UCSD-AML1 (cell line): ENCODE data around the gene C19orf33.
"Not testable (repeated sequence)": the region's sequence is repeated elsewhere in the genome, so short reads cannot be mapped to it uniquely, and the experiment has no call there.

ENCODE experiments used
- DNase-seq: peaks from one replicate; lab custom pipeline; 2025; ENCODE audit not compliant: unreplicated experiment; lab: John Stamatoyannopoulos, UW

C19orf33 gene

GRCh38 chr19:38303517-38304351 lies at the start of gene C19orf33:
C19orf33 (plus strand) TSS chr19:38304251; CDS start chr19:38304262, 11 bp downstream.
- DNase-seq: peak; percentile 51

- DNase-seq: peak; percentile 45
Observed at GRCh38 chr19:38255383-38256014, 48.6 kb upstream of the C19orf33 start.

DNA sequence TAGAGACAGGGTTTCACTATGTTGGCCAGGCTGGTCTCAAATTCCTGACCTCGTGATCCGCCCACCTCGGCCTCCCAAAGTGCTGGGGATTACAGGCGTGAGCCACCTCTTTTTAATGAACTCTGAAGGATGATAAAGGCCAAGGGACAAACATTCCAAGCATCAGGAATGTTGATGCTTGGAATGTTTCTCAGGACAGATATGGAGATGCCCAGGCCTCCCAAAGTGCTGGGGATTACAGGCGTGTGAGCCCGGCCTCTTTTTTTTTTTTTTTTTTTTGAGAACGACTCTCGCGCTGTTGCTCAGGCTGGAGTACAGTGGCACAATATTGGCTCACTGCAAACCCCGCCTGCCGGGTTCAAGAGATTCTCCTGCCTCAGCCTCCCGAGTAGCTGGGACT lies 42.1 kb upstream of the C19orf33 start:
- not testable (repeated sequence) for DNase-seq

- no peak for DNase-seq
Observed at GRCh38 chr19:38262585-38263268, 41.3 kb upstream of the C19orf33 start.

- peak; percentile 92 for DNase-seq
Observed at GRCh38 chr19:38263689-38264485, 40.2 kb upstream of the C19orf33 start.

- peak; percentile 81 for DNase-seq
Observed at GRCh38 chr19:38264486-38265212, 39.4 kb upstream of the C19orf33 start, which contains the start of gene SPINT2. SPINT2 (plus strand) TSS chr19:38264573; CDS start chr19:38264893, 320 bp downstream.

DNA sequence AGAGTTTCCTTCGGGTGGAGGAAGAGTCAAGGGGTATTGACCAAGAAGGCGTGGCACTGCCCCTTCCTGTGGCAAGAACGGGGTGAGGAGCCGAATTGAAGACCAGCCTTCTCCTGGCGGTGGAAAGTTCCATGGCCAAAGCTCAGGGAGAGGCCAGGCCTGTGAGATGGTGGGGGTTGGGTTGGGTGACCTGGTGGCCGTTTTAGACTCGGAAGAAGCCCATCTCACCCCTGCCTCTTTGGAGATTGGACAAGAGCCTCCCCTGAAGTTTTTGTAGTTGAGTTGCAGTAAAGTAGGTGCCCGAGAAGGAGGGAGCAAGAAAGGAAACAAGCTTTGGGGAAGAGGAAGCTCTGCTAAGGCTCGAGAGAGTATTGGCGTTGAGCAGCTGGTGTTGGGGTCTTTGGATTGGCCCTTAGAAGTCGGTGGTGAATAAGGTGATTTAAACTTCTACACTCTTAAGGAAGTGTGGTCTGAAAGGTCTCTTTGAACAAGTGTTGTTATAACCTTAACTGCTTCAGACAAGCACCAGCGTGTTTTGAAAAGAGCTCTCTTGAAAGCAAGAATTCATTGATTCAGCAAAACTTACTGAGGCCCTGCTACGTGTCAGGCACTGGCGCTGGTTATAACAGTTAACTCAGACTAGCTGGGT lies 38.7 kb upstream of the C19orf33 start:
- DNase-seq: peak; percentile 65

DNA sequence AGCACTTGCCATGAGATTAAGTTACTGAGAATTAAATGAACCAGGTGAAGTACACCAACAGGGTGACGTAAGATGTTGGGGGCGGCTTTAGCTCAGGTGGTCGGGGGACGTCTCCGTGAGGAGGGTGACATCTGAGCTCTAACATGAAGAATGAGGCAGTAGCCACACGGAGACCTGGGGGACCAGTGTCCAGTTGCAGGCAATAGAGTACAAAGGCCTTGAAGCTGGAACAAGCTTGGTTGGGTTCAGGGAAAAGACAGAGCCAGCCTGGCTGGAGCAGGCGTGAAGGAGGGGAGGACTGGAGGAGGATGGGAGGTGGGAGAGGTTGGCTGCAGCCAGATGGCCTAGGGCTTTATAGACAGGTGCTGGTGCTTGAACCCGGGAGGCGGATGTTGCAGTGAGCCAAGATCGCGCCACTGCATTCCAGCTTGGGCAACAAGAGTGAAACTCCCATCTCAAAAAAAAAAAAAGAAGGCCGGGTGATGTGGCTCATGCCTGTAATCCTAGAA lies 38.1 kb upstream of the C19orf33 start:
- DNase-seq: no peak

DNA sequence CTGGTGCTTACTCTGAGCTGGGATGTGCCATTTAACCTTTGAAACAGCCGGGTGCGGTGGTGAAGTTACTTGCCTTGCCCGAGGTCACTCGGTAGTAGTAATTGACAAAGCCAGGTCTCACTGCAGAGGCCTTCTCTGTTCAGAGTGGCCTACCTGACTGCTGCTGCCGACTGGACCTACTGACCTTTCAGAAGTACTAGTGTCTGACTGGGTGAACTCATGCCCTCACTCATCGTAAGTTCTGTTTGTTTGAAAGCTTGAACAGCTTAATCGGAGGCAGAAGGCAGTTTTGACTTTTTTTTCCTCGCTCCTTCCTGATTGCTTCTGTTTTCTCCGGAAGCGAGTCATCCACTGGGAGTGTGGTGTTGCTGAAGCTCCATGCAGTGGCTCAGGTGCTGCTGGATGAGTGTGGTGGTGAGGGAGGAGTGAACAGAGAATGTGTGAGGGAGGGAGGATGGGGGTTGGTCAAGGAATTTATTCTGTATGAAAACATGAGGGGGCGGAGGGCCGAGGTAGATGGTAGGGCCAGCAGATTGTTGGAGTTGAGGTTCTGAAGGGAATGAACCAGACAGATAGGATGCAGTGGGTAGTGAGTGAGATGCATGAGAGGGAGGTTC lies 37.0 kb upstream of the C19orf33 start:
- DNase-seq: no peak

- no peak for DNase-seq
Observed at GRCh38 chr19:38267761-38268483, 36.1 kb upstream of the C19orf33 start.

GRCh38 chr19:38268539-38268938 lies 35.5 kb upstream of the C19orf33 start:
- DNase-seq: no peak

- no peak for DNase-seq
Observed at GRCh38 chr19:38270587-38271167, 33.4 kb upstream of the C19orf33 start.

GRCh38 chr19:38273499-38273898 lies 30.6 kb upstream of the C19orf33 start:
- no peak for DNase-seq

DNA sequence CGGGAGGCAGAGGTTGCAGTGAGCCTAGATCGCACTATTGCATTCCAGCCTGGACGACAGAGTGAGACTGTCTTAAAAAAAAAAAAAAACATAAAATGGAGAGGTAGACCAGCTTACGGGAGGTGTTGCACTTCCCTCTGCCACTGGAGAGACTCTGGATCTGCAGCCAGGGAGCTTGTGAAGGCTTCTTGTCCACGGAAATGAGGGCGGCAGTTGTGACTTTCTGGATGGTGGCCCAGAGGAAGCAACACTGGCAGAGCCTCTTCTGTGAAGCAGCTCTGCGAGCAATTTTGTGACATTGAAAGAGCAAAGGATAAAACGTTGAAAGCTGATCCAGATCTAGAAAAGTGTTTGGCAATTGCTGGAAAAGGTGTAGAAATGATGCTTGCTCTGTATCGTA lies 29.3 kb upstream of the C19orf33 start:
- DNase-seq: no peak

DNA sequence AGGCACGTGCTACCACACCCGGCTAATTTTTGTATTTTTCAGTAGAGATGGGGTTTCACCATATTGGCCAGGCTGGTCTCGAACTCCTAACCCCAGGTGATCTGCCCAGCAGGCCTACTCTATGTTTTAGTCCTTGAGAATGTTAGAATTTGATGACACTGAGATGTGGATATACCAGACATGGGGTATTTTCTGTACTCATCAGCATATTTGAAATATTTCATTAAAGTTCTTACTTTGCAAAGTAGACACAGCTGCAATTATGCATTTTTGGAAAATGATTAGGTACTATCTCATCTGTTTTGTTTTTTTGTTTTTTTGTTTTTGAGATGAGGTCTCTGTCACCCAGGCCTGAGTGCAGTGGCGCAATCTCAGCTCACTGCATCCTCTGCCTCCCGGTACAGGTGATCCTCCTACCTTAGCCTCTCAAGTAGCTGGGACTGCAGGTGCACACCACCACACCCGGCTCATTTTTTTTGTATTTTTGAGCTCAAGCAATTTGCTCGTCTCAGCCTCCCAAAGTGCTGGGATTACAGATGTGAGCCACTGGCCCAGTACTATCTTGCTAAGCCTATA lies 27.0 kb upstream of the C19orf33 start:
- DNase-seq: no peak

DNA sequence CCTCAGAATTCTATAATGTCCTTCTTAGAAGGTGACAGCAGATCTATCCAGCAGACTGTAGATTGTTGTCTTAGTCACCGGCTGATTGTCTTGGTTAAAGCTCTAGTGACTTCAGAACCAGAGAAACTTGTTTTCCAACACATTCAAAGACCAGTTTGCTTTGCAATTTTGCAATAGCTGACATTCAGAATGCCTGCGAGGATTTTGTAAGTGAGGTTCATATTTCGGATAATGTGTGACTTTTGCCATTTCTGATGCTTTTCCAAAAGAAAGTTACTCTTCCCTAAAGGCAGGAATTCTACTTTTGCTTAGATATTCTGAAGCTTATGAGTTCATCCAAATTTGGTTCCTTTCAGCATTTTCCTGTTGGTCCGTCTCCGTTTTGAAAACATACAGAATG lies 26.5 kb upstream of the C19orf33 start:
- no peak for DNase-seq

DNA sequence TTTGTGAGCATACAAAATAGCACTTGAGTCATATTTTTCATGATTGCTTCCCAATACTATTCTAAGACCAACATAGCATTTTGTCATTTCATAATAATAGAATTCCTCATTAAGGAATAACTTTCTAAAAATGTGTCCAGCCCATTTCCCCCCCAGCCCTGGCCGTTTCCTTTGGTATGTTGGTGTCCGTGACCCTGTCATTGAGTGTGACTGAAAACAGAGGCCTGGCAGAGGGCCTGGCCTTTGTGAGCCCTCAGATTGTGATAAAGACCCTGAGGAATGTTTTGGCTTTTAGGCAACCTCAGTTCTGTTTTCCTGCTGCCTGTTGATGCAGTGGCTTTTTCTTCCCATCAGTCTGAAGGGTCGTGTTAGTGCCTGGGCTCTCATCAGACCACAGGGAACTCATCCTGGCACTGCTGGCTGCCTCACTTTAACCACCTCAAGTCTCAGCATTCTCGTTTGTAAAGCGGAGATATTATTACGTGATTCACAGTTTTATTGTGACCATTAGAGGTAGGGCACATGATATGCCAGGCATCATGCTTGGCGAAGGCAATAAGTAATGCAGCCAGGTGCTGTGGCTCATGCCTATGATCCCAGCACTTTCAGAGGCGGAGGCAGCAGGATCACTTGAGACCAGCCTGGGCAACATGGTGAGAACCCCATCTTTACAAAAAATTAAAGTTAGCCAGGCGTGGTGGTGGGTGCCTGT lies 25.9 kb upstream of the C19orf33 start:
- DNase-seq: no peak
